NCI-H345 treated with DMSO at 0.1 percent for 48 hours (cell line): ENCODE measurements around the gene C1orf232.

Experiments
- DNase-seq: peaks from one replicate; lab custom pipeline; 2025; ENCODE audit not compliant: unreplicated experiment; lab: John Stamatoyannopoulos, UW

C1orf232 gene

DNA sequence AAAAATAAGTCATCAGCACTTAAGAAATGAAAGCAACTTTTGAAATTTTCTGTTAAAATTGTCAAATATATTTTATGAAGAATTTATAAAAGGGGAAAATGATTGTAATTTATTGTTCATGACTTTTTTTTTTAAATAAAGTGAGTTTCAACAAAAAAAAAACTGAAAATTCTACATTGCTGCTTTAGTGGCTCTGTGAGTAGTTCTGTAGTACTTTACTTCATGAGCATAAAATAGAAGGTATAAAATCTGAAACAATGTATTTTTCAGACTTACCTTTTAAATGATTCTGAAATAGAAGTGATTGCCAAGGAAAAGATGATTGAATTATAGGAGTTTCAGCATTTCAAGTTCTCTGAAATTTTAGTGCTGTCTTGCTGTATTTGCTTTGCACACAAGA lies 43.4 kb downstream of the C1orf232 start:
- DNase-seq: no peak

DNA sequence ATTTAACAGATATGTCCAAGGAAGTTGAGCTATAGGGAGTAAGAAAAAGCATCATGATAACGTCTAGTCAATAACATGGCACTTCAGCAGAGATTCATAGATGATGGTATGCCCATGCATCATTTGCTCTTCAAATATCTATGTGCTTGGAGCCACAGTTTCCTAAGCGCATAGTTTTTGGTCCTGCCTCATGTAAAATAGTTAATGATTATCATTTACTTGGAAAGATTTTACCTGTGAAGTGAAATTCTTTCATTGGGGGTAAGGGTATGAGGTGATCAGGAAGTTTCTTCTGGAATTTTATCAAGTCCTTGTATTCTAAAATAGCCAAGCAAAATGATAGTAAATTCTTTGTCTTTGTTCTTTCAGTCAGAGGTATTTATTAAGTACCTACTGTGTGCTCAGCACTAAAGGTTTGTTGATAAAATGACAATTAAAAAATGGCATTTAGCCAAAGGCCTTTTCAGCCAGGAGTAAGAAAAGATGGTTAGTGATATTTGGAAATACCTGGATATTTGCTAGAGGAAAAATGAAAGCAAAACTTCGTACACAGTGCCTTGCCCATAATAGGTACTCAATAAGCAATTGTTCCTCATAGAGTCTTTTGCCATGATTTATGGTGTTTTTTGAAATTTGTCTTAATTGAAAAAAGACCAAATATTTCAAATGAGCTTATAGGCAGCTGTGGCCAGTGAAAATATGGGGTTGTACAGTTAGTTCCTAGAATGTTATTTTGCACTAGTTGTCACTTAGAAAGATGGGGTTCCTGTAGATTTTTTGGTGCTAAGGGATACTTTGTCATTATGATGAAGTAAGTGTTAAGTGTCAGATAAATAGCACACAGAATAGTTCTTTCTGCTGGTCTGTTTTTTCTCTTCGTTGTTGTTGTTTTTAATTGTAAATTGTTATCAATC lies 44.1 kb downstream of the C1orf232 start:
- DNase-seq: no peak

DNA sequence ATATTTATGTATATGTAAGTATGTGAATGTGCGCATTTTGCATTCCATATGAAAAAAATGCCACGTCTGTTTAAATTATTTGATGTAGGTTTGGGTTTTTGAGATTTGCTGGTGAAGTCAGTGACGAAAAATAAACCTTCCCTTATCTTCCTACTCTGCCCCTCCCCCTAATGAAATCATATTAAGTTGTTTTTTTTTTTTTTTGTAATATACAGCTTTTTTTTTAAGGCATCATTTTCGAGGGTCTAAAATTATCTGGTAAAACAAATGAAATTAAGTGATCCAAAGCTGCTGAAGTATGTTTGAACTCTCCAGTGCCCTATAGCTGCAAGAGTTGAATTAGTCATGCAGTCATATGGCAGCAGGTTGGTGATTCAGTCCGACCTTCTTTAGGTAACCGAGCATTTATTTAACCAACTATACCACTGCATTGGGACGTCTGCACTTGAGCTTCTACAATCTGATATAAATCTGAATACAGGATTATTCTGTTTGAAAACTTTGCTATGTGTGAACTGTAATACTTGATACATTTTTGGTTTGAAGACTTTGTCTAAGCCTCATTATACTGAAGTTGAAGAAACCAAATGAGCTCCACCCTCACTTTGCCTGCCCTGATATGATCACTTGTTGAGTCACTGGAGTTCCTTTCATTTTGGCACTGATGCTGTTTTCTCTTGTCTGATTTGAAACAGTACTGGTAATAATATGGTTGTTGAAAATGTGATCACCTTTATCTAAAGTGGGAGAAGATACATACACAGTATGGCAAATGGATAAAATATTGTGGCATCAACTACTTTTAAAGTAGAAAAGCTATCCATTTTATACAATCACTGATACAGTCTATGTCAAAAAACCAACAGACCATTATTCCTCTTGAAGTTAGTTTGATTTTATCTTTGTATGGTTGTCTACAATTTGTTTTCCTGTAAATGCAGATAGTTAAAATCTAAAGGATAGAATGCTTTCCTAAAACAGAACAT lies 45.5 kb downstream of the C1orf232 start:
- DNase-seq: no peak

DNA sequence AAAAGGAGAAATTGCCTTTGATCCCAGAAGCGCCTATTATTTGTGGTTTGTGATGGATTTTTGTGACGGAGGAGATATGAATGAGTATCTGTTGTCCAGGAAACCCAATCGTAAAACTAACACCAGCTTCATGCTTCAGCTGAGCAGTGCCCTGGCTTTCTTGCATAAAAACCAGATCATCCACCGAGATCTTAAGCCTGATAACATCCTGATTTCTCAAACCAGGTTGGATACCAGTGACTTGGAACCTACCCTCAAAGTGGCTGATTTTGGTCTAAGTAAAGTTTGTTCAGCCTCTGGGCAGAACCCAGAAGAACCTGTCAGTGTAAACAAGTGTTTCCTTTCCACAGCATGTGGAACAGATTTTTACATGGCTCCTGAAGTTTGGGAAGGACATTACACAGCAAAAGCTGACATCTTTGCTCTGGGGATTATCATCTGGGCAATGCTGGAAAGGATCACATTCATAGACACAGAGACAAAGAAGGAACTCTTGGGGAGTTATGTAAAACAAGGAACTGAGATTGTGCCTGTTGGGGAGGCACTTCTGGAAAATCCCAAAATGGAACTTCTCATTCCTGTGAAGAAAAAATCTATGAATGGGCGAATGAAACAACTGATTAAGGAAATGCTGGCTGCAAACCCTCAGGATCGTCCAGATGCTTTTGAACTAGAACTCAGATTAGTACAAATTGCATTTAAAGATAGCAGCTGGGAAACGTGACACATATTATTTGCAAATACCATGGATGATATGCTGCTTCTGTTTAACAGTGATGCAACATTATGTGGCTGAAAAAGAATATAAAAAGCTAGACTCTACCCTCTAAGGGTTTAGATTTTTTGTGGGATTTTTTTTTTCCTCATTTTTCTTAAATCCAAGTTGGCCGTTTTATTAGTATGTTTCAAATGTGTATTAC lies 46.6 kb downstream of the C1orf232 start:
- DNase-seq: no peak

DNA sequence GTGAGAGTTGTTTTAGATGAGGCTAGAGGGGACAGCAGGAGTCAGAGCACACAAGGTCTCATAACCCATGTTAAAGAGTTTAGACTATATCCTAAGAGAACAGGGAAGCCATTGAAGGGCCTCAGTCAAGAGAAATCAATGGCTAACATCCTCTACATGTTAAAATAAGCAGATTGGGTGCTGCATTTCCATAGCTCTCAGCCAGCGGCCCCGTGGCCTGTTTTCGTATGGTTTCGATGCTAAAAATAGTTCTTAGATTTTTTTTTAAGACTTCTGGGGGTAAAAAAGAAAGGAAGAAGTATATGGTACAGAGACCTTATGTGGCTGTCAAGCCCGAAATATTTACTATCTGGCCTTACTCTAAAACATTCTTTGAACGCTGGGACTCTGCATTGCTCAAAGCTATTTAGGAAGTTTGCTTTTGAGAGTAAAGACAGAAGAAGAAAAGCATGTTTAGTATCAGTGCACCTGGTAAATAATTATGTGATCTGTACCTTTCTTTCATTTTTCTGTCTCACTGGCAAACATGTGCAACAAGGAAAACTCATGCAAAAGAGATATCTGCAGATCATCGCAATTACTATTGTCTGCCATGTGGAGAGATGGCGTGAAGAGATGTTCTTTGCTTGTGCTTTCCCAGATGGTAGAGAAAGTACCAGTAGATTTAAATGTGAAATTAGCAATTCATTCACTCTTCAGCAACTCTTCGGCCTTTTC lies 48.7 kb downstream of the C1orf232 start:
- DNase-seq: no peak

DNA sequence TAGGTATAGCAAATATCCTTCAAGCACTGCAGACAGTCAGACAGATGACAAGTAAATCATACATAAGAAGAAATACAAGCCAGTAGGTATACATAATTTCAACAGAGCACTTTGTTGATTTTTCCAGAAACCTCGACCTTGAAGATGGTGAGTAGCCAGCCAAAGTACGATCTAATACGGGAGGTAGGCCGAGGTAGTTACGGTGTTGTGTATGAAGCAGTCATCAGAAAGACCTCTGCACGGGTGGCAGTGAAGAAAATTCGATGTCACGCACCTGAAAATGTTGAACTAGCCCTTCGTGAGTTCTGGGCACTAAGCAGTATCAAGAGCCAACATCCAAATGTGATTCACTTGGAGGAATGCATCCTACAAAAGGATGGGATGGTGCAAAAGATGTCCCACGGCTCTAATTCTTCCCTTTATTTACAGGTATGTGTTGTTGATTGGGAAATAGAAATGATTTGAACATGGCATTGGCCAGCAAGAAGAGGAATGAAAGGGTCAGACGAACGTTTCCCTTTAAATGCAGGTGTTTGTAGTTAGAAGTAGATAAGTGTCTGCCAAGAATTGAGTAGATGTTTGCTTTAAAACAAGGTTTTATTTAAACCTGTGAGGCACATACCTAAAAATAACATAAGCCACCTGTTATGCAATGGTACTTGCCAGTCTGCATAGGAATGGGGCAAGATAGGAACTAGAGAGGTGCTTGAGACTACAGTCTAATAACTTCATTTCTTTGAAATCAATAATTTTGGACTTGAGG lies 54.4 kb downstream of the C1orf232 start:
- no peak for DNase-seq
